Measurements from ENCODE around the gene PTPRN2. TPM values are rescaled to one million over a fixed set of nuclear protein-coding genes. Genes with fewer than 3 reads are reported as not detected.

The PTPRN2 gene
- total and polyA plus RNA-seq, 2 of the 8 experiments (the other 6 are each of a cell fraction or from before 2014, with no cell fraction given): 2.6 to 4.5 TPM

DNA sequence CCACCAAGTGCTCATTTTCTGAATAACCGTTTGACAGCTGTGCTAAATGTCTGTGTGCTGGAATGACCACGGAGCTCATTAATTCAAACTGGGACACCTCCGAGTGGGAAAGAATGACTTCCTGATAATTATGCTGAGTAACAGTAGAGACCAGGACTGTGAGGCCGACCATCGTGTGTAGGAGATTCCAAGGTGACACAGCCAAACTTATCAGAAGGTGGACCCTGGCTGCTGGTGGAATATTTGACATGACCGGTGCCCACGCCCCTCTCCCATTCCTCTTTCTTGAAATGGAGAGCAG is 400.0 kb downstream of the PTPRN2 start (continued):
- TF ChIP-seq, protein P1, sequence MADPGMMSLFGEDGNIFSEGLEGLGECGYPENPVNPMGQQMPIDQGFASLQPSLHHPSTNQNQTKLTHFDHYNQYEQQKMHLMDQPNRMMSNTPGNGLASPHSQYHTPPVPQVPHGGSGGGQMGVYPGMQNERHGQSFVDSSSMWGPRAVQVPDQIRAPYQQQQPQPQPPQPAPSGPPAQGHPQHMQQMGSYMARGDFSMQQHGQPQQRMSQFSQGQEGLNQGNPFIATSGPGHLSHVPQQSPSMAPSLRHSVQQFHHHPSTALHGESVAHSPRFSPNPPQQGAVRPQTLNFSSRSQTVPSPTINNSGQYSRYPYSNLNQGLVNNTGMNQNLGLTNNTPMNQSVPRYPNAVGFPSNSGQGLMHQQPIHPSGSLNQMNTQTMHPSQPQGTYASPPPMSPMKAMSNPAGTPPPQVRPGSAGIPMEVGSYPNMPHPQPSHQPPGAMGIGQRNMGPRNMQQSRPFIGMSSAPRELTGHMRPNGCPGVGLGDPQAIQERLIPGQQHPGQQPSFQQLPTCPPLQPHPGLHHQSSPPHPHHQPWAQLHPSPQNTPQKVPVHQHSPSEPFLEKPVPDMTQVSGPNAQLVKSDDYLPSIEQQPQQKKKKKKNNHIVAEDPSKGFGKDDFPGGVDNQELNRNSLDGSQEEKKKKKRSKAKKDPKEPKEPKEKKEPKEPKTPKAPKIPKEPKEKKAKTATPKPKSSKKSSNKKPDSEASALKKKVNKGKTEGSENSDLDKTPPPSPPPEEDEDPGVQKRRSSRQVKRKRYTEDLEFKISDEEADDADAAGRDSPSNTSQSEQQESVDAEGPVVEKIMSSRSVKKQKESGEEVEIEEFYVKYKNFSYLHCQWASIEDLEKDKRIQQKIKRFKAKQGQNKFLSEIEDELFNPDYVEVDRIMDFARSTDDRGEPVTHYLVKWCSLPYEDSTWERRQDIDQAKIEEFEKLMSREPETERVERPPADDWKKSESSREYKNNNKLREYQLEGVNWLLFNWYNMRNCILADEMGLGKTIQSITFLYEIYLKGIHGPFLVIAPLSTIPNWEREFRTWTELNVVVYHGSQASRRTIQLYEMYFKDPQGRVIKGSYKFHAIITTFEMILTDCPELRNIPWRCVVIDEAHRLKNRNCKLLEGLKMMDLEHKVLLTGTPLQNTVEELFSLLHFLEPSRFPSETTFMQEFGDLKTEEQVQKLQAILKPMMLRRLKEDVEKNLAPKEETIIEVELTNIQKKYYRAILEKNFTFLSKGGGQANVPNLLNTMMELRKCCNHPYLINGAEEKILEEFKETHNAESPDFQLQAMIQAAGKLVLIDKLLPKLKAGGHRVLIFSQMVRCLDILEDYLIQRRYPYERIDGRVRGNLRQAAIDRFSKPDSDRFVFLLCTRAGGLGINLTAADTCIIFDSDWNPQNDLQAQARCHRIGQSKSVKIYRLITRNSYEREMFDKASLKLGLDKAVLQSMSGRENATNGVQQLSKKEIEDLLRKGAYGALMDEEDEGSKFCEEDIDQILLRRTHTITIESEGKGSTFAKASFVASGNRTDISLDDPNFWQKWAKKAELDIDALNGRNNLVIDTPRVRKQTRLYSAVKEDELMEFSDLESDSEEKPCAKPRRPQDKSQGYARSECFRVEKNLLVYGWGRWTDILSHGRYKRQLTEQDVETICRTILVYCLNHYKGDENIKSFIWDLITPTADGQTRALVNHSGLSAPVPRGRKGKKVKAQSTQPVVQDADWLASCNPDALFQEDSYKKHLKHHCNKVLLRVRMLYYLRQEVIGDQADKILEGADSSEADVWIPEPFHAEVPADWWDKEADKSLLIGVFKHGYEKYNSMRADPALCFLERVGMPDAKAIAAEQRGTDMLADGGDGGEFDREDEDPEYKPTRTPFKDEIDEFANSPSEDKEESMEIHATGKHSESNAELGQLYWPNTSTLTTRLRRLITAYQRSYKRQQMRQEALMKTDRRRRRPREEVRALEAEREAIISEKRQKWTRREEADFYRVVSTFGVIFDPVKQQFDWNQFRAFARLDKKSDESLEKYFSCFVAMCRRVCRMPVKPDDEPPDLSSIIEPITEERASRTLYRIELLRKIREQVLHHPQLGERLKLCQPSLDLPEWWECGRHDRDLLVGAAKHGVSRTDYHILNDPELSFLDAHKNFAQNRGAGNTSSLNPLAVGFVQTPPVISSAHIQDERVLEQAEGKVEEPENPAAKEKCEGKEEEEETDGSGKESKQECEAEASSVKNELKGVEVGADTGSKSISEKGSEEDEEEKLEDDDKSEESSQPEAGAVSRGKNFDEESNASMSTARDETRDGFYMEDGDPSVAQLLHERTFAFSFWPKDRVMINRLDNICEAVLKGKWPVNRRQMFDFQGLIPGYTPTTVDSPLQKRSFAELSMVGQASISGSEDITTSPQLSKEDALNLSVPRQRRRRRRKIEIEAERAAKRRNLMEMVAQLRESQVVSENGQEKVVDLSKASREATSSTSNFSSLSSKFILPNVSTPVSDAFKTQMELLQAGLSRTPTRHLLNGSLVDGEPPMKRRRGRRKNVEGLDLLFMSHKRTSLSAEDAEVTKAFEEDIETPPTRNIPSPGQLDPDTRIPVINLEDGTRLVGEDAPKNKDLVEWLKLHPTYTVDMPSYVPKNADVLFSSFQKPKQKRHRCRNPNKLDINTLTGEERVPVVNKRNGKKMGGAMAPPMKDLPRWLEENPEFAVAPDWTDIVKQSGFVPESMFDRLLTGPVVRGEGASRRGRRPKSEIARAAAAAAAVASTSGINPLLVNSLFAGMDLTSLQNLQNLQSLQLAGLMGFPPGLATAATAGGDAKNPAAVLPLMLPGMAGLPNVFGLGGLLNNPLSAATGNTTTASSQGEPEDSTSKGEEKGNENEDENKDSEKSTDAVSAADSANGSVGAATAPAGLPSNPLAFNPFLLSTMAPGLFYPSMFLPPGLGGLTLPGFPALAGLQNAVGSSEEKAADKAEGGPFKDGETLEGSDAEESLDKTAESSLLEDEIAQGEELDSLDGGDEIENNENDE (IDR thresholded peaks at IDR 0.05; ENCODE audit: insufficient replicate concordance, low read length): no peak
- no peak for TF ChIP-seq BCL11A (IDR thresholded peaks at IDR 0.05; ENCODE audit: low read depth in 2 of 2, low read length in 2 of 2)
- TF ChIP-seq, protein P2, sequence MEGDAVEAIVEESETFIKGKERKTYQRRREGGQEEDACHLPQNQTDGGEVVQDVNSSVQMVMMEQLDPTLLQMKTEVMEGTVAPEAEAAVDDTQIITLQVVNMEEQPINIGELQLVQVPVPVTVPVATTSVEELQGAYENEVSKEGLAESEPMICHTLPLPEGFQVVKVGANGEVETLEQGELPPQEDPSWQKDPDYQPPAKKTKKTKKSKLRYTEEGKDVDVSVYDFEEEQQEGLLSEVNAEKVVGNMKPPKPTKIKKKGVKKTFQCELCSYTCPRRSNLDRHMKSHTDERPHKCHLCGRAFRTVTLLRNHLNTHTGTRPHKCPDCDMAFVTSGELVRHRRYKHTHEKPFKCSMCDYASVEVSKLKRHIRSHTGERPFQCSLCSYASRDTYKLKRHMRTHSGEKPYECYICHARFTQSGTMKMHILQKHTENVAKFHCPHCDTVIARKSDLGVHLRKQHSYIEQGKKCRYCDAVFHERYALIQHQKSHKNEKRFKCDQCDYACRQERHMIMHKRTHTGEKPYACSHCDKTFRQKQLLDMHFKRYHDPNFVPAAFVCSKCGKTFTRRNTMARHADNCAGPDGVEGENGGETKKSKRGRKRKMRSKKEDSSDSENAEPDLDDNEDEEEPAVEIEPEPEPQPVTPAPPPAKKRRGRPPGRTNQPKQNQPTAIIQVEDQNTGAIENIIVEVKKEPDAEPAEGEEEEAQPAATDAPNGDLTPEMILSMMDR (IDR thresholded peaks at IDR 0.05; ENCODE audit: control extremely low read depth in 1 of 3, insufficient read depth in 1 of 3, low read depth in 1 of 3, low read length in 3 of 3): no peak
- TF ChIP-seq NANOG (IDR thresholded peaks at IDR 0.05; ENCODE audit: insufficient read depth, low read depth, low read length, poor library complexity, severe bottlenecking): no peak
- TF ChIP-seq CHD1 (IDR thresholded peaks at IDR 0.05; ENCODE audit: low read depth, low read length): no peak

Measured in H1 (cell line).